Vagina (tissue), 2 donors: ENCODE results near the gene NCK1. TPM values are rescaled to one million over a fixed set of nuclear protein-coding genes. Genes with fewer than 3 reads are reported as not detected.
"Not testable (repeated sequence)": the region's sequence is repeated elsewhere in the genome, so short reads cannot be mapped to it uniquely, and the experiment has no call there.

Experiments used
- DNase-seq, 2 donors: peaks; one replicate each; pipeline ENCODE4 v3.0.0-alpha.2; 2017; ENCODE audit errors: extremely low spot score in 2 of 2
- H3K27ac ChIP-seq: fragments of 200-600 bp; sonication (generic); one replicate; pipeline ENCODE4 v1.5.1; 2019
- H3K27me3 ChIP-seq: fragments of 200-600 bp; sonication (generic); one replicate; pipeline ENCODE4 v1.5.1; 2019
- H3K36me3 ChIP-seq, 2 donors: fragments of 200-600 bp; sonication (generic); one replicate each; pipeline ENCODE4 v1.5.1; 2017 to 2019
- H3K4me1 ChIP-seq: fragments of 200-600 bp; sonication (generic); one replicate; pipeline ENCODE4 v1.5.1; 2019
- H3K4me3 ChIP-seq, 2 donors: fragments of 200-600 bp; sonication (generic); 1 replicate in 1 of 2; 2 replicates in 1 of 2; pipeline ENCODE4 v1.5.1; 2016 to 2019
- H3K9me3 ChIP-seq: fragments of 200-600 bp; sonication (generic); one replicate; pipeline ENCODE4 v1.5.1; 2019
- POLR2A ChIP-seq, 2 donors: fragments of 450-650 bp; IDR thresholded peaks; one replicate each; pipeline ENCODE4 v1.6.1; 2017; ENCODE audit warnings: antibody characterized with exemption in 2 of 2, mild to moderate bottlenecking in 2 of 2, moderate library complexity in 2 of 2
- POLR2AphosphoS5 ChIP-seq, 2 donors: sonication (generic); formaldehyde crosslinking; IDR thresholded peaks; one replicate each; pipeline ENCODE4 v1.9.0; 2017; ENCODE audit warnings: antibody characterized with exemption in 2 of 2, mild to moderate bottlenecking in 2 of 2, low read depth in 1 of 2; ENCODE audit not compliant: insufficient read depth in 1 of 2
- intact Hi-C: fragments of 100-400 bp; cut with DNase I; formaldehyde crosslinking; loops from one replicate; pipeline ENCODE4 v1.15.1; 2023
- total RNA-seq: library from RNA; depleted of rRNA; stranded (reverse); fragments of >200 nt; gene quantifications from one replicate; pipeline ENCODE4 v1.2.3, GENCODE V29; 2016
- TF ChIP-seq, protein P1 (sequence below), 3 experiments: fragments of 450-650 bp in 2 of 3; fragments of 200-600 bp in 1 of 3; sonication (generic) in 1 of 3; IDR thresholded peaks; one replicate each; pipeline ENCODE4 v1.5.1; 2017 to 2019; ENCODE audit warnings: antibody characterized with exemption in 3 of 3, mild to moderate bottlenecking in 2 of 3, moderate library complexity in 2 of 3

NCK1 gene
- total RNA-seq, 1 donor from 2014 or later = 45.7 TPM

- no peak for DNase-seq
- intact Hi-C loops = no loop called here
- TF ChIP-seq POLR2AphosphoS5 (IDR thresholded peaks at IDR 0.05; ENCODE audit: insufficient read depth in 1 of 2, low read depth in 1 of 2) (no peak), POLR2A (IDR thresholded peaks at IDR 0.05) (no peak)
- TF ChIP-seq, protein P1, sequence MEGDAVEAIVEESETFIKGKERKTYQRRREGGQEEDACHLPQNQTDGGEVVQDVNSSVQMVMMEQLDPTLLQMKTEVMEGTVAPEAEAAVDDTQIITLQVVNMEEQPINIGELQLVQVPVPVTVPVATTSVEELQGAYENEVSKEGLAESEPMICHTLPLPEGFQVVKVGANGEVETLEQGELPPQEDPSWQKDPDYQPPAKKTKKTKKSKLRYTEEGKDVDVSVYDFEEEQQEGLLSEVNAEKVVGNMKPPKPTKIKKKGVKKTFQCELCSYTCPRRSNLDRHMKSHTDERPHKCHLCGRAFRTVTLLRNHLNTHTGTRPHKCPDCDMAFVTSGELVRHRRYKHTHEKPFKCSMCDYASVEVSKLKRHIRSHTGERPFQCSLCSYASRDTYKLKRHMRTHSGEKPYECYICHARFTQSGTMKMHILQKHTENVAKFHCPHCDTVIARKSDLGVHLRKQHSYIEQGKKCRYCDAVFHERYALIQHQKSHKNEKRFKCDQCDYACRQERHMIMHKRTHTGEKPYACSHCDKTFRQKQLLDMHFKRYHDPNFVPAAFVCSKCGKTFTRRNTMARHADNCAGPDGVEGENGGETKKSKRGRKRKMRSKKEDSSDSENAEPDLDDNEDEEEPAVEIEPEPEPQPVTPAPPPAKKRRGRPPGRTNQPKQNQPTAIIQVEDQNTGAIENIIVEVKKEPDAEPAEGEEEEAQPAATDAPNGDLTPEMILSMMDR (IDR thresholded peaks at IDR 0.05) = no peak
Observed at GRCh38 chr3:136901391-136901790, 39.4 kb downstream of the NCK1 start.

GRCh38 chr3:136902530-136902929 lies 40.5 kb downstream of the NCK1 start:
- peaks cover 25% of the 10 kb centered on the region for H3K4me1 ChIP-seq
- H3K27me3 ChIP-seq, DNase-seq, H3K27ac ChIP-seq, H3K36me3 ChIP-seq, H3K4me3 ChIP-seq, intact Hi-C loops: not testable (repeated sequence)
- peaks cover 12% of the 10 kb centered on the region for H3K9me3 ChIP-seq

More at GRCh38 chr3:136901391-136901790, 39.4 kb downstream of the NCK1 start:
- Histone ChIP-seq H3K36me3 (no peaks in the 10 kb centered on the region), H3K27me3 (no peaks in the 10 kb centered on the region), H3K4me3 (no peak overlapping the region), H3K4me1 (peaks cover 19% of the 10 kb centered on the region), H3K9me3 (peaks cover 12% of the 10 kb centered on the region), H3K27ac (no peak overlapping the region)

DNA sequence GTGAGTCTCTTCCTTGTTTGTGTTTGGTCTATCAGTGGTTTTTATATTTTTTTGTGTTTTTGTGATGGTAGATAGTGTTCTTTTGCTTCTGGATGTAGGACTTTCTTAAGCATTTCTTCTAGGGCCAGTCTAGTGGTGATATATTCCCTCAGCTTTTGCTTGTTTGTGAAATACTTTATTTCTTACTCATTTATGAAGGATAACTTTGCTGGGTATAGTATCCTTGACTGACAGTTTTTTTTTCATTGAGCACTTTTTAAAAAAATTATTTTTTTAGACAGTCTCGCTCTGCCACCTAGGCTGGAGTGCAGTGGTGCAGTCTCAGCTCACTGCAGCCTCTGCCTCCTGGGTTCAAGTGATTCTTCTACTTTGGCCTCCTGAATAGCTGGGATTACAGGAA lies 41.9 kb downstream of the NCK1 start:
- Histone ChIP-seq H3K9me3 (peaks cover 12% of the 10 kb centered on the region), H3K4me3 (no peak overlapping the region), H3K36me3 (no peaks in the 10 kb centered on the region), H3K27me3 (no peaks in the 10 kb centered on the region), H3K4me1 (peaks cover 18% of the 10 kb centered on the region), H3K27ac (no peak overlapping the region)
- TF ChIP-seq POLR2AphosphoS5 (IDR thresholded peaks at IDR 0.05; ENCODE audit: insufficient read depth in 1 of 2, low read depth in 1 of 2) (no peak), POLR2A (IDR thresholded peaks at IDR 0.05) (no peak)
- TF ChIP-seq, protein P1 (IDR thresholded peaks at IDR 0.05) = no peak
- no peak for DNase-seq
- intact Hi-C loops = no loop called here

- Histone ChIP-seq H3K9me3 (peaks cover 12% of the 10 kb centered on the region), H3K27me3 (no peaks in the 10 kb centered on the region), H3K27ac (no peak overlapping the region), H3K4me1 (peaks cover 18% of the 10 kb centered on the region), H3K4me3 (no peak overlapping the region), H3K36me3 (no peaks in the 10 kb centered on the region)
- intact Hi-C loops = no loop called here
- TF ChIP-seq POLR2A (IDR thresholded peaks at IDR 0.05) (no peak), POLR2AphosphoS5 (IDR thresholded peaks at IDR 0.05; ENCODE audit: insufficient read depth in 1 of 2, low read depth in 1 of 2) (no peak)
- TF ChIP-seq, protein P1 (IDR thresholded peaks at IDR 0.05) = no peak
- no peak for DNase-seq
Observed at GRCh38 chr3:136904746-136905145, 42.7 kb downstream of the NCK1 start.

- no peak overlapping the region for H3K4me3 ChIP-seq
- intact Hi-C loops = no loop called here
- H3K27me3 ChIP-seq = no peaks in the 10 kb centered on the region
- no peaks in the 10 kb centered on the region for H3K36me3 ChIP-seq
- TF ChIP-seq POLR2AphosphoS5 (IDR thresholded peaks at IDR 0.05; ENCODE audit: insufficient read depth in 1 of 2, low read depth in 1 of 2) (no peak), POLR2A (IDR thresholded peaks at IDR 0.05) (no peak)
- TF ChIP-seq, protein P1 (IDR thresholded peaks at IDR 0.05) = no peak
- no peak overlapping the region for H3K27ac ChIP-seq
- DNase-seq = no peak
- peaks cover 18% of the 10 kb centered on the region for H3K4me1 ChIP-seq
- H3K9me3 ChIP-seq = peaks cover 12% of the 10 kb centered on the region
Observed at GRCh38 chr3:136905549-136905948, 43.5 kb downstream of the NCK1 start.
